HepG2 (cell line): ENCODE data around the gene ENTPD7. TPM values are rescaled to one million over a fixed set of nuclear protein-coding genes. Genes with fewer than 3 reads are reported as not detected.

Experiments
- CENPT ChIP-seq: sonication (generic); formaldehyde crosslinking; IDR thresholded peaks from 2 replicates; pipeline ENCODE4 v1.8.0; 2022; ENCODE audit warnings: low read depth, mild to moderate bottlenecking, moderate library complexity, missing genetic modification reagents
- EEA1 ChIP-seq: sonication (generic); formaldehyde crosslinking; IDR thresholded peaks from 2 replicates; pipeline ENCODE4 v1.5.1; 2020; ENCODE audit warnings: mild to moderate bottlenecking, missing genetic modification reagents, borderline replicate concordance
- HDAC6 ChIP-seq: fragments of 200-600 bp; sonication (generic); IDR thresholded peaks from 2 replicates; pipeline ENCODE4 v1.7.0; 2017; ENCODE audit warnings: mild to moderate bottlenecking, antibody characterized with exemption, low read length, low read depth
- KAT7 ChIP-seq: IDR thresholded peaks from 2 replicates; pipeline ENCODE4 v1.6.1; 2018; ENCODE audit warnings: borderline replicate concordance, missing compliant biosample characterization
- MATR3 ChIP-seq: sonication (generic); formaldehyde crosslinking; IDR thresholded peaks from 2 replicates; pipeline ENCODE4 v1.4.0; 2020; ENCODE audit warnings: missing genetic modification reagents
- MEF2D ChIP-seq: sonication (generic); formaldehyde crosslinking; IDR thresholded peaks from 2 replicates; pipeline ENCODE4 v1.5.1; 2020; ENCODE audit warnings: mild to moderate bottlenecking, missing genetic modification reagents
- MEIS1 ChIP-seq: sonication (generic); formaldehyde crosslinking; IDR thresholded peaks from 2 replicates; pipeline ENCODE4 v1.9.0; 2021; ENCODE audit warnings: mild to moderate bottlenecking, missing genetic modification reagents, moderate library complexity, borderline replicate concordance
- NFYB ChIP-seq: sonication (generic); formaldehyde crosslinking; IDR thresholded peaks from 2 replicates; pipeline ENCODE4 v1.4.0; 2020; ENCODE audit warnings: missing genetic modification reagents
- NR2F1 ChIP-seq, 2 experiments: fragments of 450-650 bp in 1 of 2; formaldehyde crosslinking in 1 of 2; IDR thresholded peaks; 2 replicates each; pipeline versions ENCODE4 v1.5.0 to v1.6.1; 2016 to 2020; ENCODE audit warnings: mild to moderate bottlenecking in 1 of 2, missing compliant biosample characterization in 1 of 2, missing genetic modification reagents in 1 of 2, moderate library complexity in 1 of 2
- RBM39 ChIP-seq: fragments of 200-400 bp; formaldehyde crosslinking; IDR thresholded peaks from one replicate; pipeline ENCODE4 v1.6.1; 2018; ENCODE audit warnings: antibody characterized with exemption, mild to moderate bottlenecking, low read depth, low read length; ENCODE audit not compliant: poor library complexity, severe bottlenecking
- SP2 ChIP-seq: sonication (generic); formaldehyde crosslinking; IDR thresholded peaks from 2 replicates; pipeline ENCODE4 v1.5.1; 2020; ENCODE audit warnings: mild to moderate bottlenecking, missing genetic modification reagents
- SP4 ChIP-seq: sonication (generic); formaldehyde crosslinking; IDR thresholded peaks from 2 replicates; pipeline ENCODE4 v1.8.1; 2023; ENCODE audit warnings: mild to moderate bottlenecking, missing genetic modification reagents
- TAF15 ChIP-seq: fragments of 200-400 bp; formaldehyde crosslinking; IDR thresholded peaks from one replicate; pipeline ENCODE4 v1.6.1; 2018; ENCODE audit warnings: mild to moderate bottlenecking, low read depth, low read length; ENCODE audit not compliant: poor library complexity, severe bottlenecking
- YEATS2 ChIP-seq: sonication (generic); formaldehyde crosslinking; IDR thresholded peaks from 2 replicates; pipeline ENCODE4 v1.4.0; 2020; ENCODE audit warnings: missing genetic modification reagents, borderline replicate concordance
- ZNF235 ChIP-seq: sonication (generic); formaldehyde crosslinking; IDR thresholded peaks from 2 replicates; pipeline ENCODE4 v1.8.1; 2023; ENCODE audit warnings: mild to moderate bottlenecking, missing genetic modification reagents, borderline replicate concordance
- ZNF546 ChIP-seq: sonication (generic); formaldehyde crosslinking; conservative IDR thresholded peaks from 2 replicates; pipeline ENCODE4 v1.8.1; 2023; ENCODE audit warnings: mild to moderate bottlenecking, missing genetic modification reagents
- ZNF550 ChIP-seq: sonication (generic); formaldehyde crosslinking; IDR thresholded peaks from 2 replicates; pipeline ENCODE4 v1.4.0; 2020; ENCODE audit warnings: mild to moderate bottlenecking, missing genetic modification reagents, borderline replicate concordance
- ZNF879 ChIP-seq: sonication (generic); formaldehyde crosslinking; IDR thresholded peaks from 2 replicates; pipeline ENCODE4 v1.8.1; 2023; ENCODE audit warnings: missing genetic modification reagents
- polyA plus RNA-seq, 8 experiments: library from polyadenylated mRNA; depleted of rRNA in 3 of 8; stranded (reverse) in 7 of 8; unstranded in 1 of 8; fragments of >200 nt; fragmentation: Illumina TruSeq in 4 of 8; extraction: Trizol in 4 of 8; gene quantifications; 2 replicates each; pipeline versions ENCODE4 v1.2.1 to v1.2.3, GENCODE V29; 2011 to 2016; ENCODE audit warnings: low read depth in 4 of 8, missing spikeins in 1 of 8, mixed read lengths in 1 of 8; ENCODE audit not compliant: insufficient read depth in 1 of 8
- total RNA-seq, 5 experiments: library from RNA; depleted of rRNA; stranded (reverse); fragments of >200 nt; fragmentation: Illumina TruSeq; extraction: Trizol; gene quantifications; 2 replicates each; pipeline ENCODE4 v1.2.3, GENCODE V29; 2016; ENCODE audit warnings: low read depth in 1 of 5
- TF ChIP-seq, protein P1 (sequence below): sonication (generic); formaldehyde crosslinking; IDR thresholded peaks from 2 replicates; pipeline ENCODE4 v1.5.1; 2020; ENCODE audit warnings: missing genetic modification reagents, mild to moderate bottlenecking, borderline replicate concordance
- TF ChIP-seq, protein P2 (sequence below): IDR thresholded peaks from 2 replicates; pipeline ENCODE4 v1.6.1; 2016; ENCODE audit warnings: control low read depth
- TF ChIP-seq, protein P3 (sequence below): IDR thresholded peaks from 2 replicates; pipeline ENCODE4 v1.4.0; 2020; ENCODE audit warnings: mild to moderate bottlenecking, missing genetic modification reagents

ENTPD7 gene
- total and polyA plus RNA-seq, 2 of the 13 experiments (the other 11 are each of a cell fraction or from before 2014, with no cell fraction given) = 7.6 to 36.5 TPM

DNA sequence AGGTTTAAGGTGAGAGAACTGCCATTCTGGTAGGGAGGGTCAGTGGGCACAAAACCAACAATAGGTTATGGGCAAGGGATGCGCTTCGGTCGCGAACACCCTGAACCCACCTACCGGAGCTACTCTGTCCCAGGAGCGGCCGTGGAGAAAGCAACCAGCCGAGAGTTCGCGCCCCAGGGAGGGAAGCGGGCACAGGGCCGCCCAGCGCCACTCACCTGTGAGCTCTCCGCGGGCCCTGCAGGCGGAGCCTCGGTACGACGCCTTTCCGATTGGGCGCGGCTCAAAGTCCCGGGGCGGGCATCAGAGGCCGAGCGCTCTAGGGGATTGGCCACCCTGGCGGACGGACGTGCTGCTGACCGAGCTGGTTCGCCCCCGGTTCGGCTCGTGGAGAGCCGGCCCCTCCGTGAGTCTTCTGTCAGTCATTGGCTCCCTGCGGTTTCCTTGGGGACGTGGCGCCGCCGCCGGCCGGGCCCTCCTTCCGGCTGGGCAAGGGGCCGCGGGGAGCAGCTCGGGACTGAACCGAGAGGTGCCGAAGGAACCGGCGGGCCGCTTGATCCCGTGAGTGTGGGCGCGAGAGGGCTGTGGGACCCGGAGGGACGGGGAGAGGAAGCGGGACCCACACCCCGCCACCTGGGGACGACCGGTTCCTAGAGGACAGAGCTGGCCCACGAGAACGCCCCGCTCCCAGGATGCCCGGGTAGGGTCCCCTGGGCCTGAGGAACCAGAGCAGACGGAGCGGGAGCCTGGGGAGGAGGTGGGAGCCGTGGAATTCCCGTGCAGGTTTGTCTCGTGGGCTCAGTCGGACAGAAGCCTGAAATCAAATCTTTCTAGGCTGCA lies at the start of gene ENTPD7 (continued):
- no peak for TF ChIP-seq MEIS1
- TF ChIP-seq NFYB = peak; percentile 92
- TF ChIP-seq, protein P1, sequence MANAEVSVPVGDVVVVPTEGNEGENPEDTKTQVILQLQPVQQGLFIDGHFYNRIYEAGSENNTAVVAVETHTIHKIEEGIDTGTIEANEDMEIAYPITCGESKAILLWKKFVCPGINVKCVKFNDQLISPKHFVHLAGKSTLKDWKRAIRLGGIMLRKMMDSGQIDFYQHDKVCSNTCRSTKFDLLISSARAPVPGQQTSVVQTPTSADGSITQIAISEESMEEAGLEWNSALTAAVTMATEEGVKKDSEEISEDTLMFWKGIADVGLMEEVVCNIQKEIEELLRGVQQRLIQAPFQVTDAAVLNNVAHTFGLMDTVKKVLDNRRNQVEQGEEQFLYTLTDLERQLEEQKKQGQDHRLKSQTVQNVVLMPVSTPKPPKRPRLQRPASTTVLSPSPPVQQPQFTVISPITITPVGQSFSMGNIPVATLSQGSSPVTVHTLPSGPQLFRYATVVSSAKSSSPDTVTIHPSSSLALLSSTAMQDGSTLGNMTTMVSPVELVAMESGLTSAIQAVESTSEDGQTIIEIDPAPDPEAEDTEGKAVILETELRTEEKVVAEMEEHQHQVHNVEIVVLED (CRISPR knock-in tag) = peak; percentile 76
- peak; percentile 75; the same call in 1 of the 2 replicates for TF ChIP-seq EEA1
- peak; percentile 81 for TF ChIP-seq RBM39
- TF ChIP-seq KAT7 (CRISPR knock-in tag) = peak; percentile 90; the same call in 1 of the 2 replicates
- TF ChIP-seq SP4 (CRISPR knock-in tag) = peak; percentile 68; the same call in 1 of the 2 replicates
- TF ChIP-seq, protein P2, sequence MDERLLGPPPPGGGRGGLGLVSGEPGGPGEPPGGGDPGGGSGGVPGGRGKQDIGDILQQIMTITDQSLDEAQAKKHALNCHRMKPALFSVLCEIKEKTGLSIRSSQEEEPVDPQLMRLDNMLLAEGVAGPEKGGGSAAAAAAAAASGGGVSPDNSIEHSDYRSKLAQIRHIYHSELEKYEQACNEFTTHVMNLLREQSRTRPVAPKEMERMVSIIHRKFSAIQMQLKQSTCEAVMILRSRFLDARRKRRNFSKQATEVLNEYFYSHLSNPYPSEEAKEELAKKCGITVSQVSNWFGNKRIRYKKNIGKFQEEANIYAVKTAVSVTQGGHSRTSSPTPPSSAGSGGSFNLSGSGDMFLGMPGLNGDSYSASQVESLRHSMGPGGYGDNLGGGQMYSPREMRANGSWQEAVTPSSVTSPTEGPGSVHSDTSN (CRISPR knock-in tag) = peak; percentile 86
- TF ChIP-seq ZNF550 (CRISPR knock-in tag) = 0 out of 2 replicates have a peak, but pooled peaks have one; percentile 15
- TF ChIP-seq MEF2D = peak; percentile 48; the same call in 1 of the 2 replicates
- TF ChIP-seq CENPT (CRISPR knock-in tag) = 0 out of 2 replicates have a peak, but pooled peaks have one; percentile 18
- TF ChIP-seq SP2 (CRISPR knock-in tag) = peak; percentile 93
- TF ChIP-seq MATR3 (CRISPR knock-in tag) = no peak
- no peak for TF ChIP-seq ZNF546 (CRISPR knock-in tag)
- TF ChIP-seq YEATS2 = peak; percentile 70; the same call in 1 of the 2 replicates
- TF ChIP-seq, protein P3, sequence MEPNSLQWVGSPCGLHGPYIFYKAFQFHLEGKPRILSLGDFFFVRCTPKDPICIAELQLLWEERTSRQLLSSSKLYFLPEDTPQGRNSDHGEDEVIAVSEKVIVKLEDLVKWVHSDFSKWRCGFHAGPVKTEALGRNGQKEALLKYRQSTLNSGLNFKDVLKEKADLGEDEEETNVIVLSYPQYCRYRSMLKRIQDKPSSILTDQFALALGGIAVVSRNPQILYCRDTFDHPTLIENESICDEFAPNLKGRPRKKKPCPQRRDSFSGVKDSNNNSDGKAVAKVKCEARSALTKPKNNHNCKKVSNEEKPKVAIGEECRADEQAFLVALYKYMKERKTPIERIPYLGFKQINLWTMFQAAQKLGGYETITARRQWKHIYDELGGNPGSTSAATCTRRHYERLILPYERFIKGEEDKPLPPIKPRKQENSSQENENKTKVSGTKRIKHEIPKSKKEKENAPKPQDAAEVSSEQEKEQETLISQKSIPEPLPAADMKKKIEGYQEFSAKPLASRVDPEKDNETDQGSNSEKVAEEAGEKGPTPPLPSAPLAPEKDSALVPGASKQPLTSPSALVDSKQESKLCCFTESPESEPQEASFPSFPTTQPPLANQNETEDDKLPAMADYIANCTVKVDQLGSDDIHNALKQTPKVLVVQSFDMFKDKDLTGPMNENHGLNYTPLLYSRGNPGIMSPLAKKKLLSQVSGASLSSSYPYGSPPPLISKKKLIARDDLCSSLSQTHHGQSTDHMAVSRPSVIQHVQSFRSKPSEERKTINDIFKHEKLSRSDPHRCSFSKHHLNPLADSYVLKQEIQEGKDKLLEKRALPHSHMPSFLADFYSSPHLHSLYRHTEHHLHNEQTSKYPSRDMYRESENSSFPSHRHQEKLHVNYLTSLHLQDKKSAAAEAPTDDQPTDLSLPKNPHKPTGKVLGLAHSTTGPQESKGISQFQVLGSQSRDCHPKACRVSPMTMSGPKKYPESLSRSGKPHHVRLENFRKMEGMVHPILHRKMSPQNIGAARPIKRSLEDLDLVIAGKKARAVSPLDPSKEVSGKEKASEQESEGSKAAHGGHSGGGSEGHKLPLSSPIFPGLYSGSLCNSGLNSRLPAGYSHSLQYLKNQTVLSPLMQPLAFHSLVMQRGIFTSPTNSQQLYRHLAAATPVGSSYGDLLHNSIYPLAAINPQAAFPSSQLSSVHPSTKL (CRISPR knock-in tag) = no peak
- no peak for TF ChIP-seq TAF15
- no peak for TF ChIP-seq HDAC6
- no peak for TF ChIP-seq ZNF879 (CRISPR knock-in tag)
- TF ChIP-seq NR2F1 (CRISPR knock-in tag; IDR thresholded peaks at IDR 0.05) = no peak
- 0 out of 2 replicates have a peak, but pooled peaks have one; percentile 34 for TF ChIP-seq ZNF235
